ENCODE data around the gene LSM3. TPM values are rescaled to one million over a fixed set of nuclear protein-coding genes. Genes with fewer than 3 reads are reported as not detected.

Gene LSM3
- total RNA-seq, 6 experiments from 2014 or later: 15.5 to 21.1 (median 18.7) TPM

- Mint-ChIP-seq H3K36me3 (ENCODE audit: low read depth) (peaks cover 71% of the 10 kb centered on the region), H3K4me1 (ENCODE audit: low read depth) (peaks cover 83% of the 10 kb centered on the region), H3K9me3 (no peaks in the 10 kb centered on the region), H3K27ac (peak overlapping the region; percentile 85), H3K27me3 (ENCODE audit: insufficient read depth) (no peaks in the 10 kb centered on the region; the same call in 1 of the 2 replicates), H3K4me3 (peak overlapping the region; percentile 74)
- DNase-seq: peak; percentile 47
- no peak for TF ChIP-seq CTCF (IDR thresholded peaks at IDR 0.05)
Observed at GRCh38 chr3:14169871-14170270, 8.7 kb upstream of the LSM3 start.

DNA sequence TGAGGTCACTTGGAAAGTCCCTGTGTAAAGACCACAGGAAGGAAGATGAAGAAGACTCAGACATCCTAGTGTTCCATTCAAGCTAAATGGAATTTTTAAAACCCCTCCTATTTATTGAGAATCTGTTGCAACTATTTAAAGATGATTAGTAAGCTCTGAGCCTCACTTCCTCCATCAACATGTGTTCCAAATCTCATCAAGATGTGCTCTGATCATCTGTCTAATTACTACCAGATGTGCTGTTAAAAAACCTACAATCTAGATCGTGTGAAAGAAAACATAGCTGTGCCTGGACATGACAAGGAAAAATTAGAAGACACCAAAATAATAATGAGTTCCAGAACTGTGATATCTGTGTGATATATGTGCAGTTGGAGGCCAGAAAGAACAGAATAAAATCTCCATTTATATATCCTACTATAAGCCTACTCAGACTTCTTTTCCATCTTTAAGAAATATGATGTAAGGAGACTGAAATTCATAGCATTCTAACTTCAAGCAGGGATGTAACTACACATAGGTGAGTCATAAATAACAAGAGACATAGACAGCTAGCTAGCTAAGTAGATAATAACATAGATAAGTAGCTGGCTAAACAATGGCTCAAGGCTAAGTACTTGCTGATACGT is 8.0 kb upstream of the LSM3 start:
- no peak for TF ChIP-seq CTCF (IDR thresholded peaks at IDR 0.05)
- peaks cover 64% of the 10 kb centered on the region for H3K36me3 Mint-ChIP-seq (ENCODE audit: low read depth)
- DNase-seq: peak; percentile 89
- peak overlapping the region; percentile 74 for H3K4me3 Mint-ChIP-seq
- no peaks in the 10 kb centered on the region for H3K9me3 Mint-ChIP-seq
- no peaks in the 10 kb centered on the region; the same call in 1 of the 2 replicates for H3K27me3 Mint-ChIP-seq (ENCODE audit: insufficient read depth)
- H3K4me1 Mint-ChIP-seq (ENCODE audit: low read depth): peaks cover 91% of the 10 kb centered on the region
- peak overlapping the region; percentile 85 for H3K27ac Mint-ChIP-seq

DNA sequence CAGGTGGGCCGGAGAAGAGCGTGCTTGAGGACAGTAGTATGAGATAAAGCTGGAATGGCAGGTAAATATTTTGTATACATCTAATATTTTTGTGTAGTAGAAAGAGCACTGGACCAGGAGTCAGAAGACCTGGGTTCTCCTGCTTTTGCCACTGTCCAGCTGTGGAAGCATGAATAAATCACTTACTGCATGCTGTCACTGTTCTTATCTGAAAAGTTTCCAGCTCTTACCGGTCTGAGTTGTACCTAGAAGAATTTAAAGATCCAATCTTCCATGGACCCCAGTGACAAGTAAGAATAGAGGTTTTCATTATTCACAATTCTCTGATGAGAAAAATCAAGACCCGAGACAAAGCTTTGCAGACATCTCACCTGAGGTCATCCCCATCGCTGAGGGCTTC is 6.1 kb upstream of the LSM3 start:
- TF ChIP-seq CTCF (IDR thresholded peaks at IDR 0.05): no peak
- Mint-ChIP-seq H3K4me3 (no peak overlapping the region), H3K27me3 (ENCODE audit: insufficient read depth) (no peaks in the 10 kb centered on the region), H3K4me1 (ENCODE audit: low read depth) (peaks cover 92% of the 10 kb centered on the region), H3K9me3 (no peaks in the 10 kb centered on the region), H3K36me3 (ENCODE audit: low read depth) (peaks cover 58% of the 10 kb centered on the region), H3K27ac (peak overlapping the region; percentile 93)
- no peak for DNase-seq

- DNase-seq: no peak
- H3K27ac Mint-ChIP-seq: peak overlapping the region; percentile 56
- H3K36me3 Mint-ChIP-seq (ENCODE audit: low read depth): peaks cover 53% of the 10 kb centered on the region
- TF ChIP-seq CTCF (IDR thresholded peaks at IDR 0.05): no peak
- H3K4me1 Mint-ChIP-seq (ENCODE audit: low read depth): peaks cover 87% of the 10 kb centered on the region
- H3K4me3 Mint-ChIP-seq: peak overlapping the region; percentile 52
- no peaks in the 10 kb centered on the region for H3K9me3 Mint-ChIP-seq
- peaks cover 2% of the 10 kb centered on the region; the same call in 1 of the 2 replicates for H3K27me3 Mint-ChIP-seq (ENCODE audit: insufficient read depth)
Observed at GRCh38 chr3:14174483-14174882, 4.1 kb upstream of the LSM3 start.

GRCh38 chr3:14175383-14176037 is 3.1 kb upstream of the LSM3 start:
- Mint-ChIP-seq H3K36me3 (ENCODE audit: low read depth) (peaks cover 42% of the 10 kb centered on the region), H3K4me3 (peak overlapping the region; percentile 58), H3K4me1 (ENCODE audit: low read depth) (peaks cover 82% of the 10 kb centered on the region), H3K27me3 (ENCODE audit: insufficient read depth) (peaks cover 2% of the 10 kb centered on the region; the same call in 1 of the 2 replicates), H3K9me3 (no peaks in the 10 kb centered on the region), H3K27ac (peak overlapping the region; percentile 56)
- DNase-seq: no peak
- TF ChIP-seq CTCF (IDR thresholded peaks at IDR 0.05): no peak

Measured in HFFc6 (cell line).